HCT116 (cell line): ENCODE data around the gene BCAP31. TPM values are rescaled to one million over a fixed set of nuclear protein-coding genes. Genes with fewer than 3 reads are reported as not detected.

Experiments
- ATAC-seq: fragments of 200-7000 bp; cut with Tn5 transposase; 2 replicates; pipeline ENCODE4 v1.9.1; 2020; ENCODE audit warnings: mild to moderate bottlenecking, moderate library complexity
- BruUV-seq: library from RNA; stranded (reverse); fragments of 400-500 nt; replicated peaks from 2 replicates; lab custom pipeline; 2021; lab: Mats Ljungman, UMichigan
- CTCF ChIA-PET: fragments of 300-600 bp; sonication (Branson Sonifier 250); formaldehyde crosslinking; loops from one replicate; lab custom pipeline; 2021; ENCODE audit warnings: antibody characterized with exemption; lab: Charles Lee
- POLR2A ChIA-PET: fragments of 300-600, 350-600 bp; sonication (Branson Sonifier 250); formaldehyde crosslinking; loops from one replicate; lab custom pipeline; 2021; ENCODE audit warnings: antibody characterized with exemption; lab: Charles Lee
- RAD21 ChIA-PET, 2 experiments: fragments of 300-600 bp; sonication (Branson Sonifier 250); formaldehyde crosslinking; loops; one replicate each; lab custom pipeline; 2023; ENCODE audit warnings: low total read pairs in 2 of 2; ENCODE audit not compliant: uncharacterized antibody in 2 of 2, unreplicated experiment in 2 of 2, low non-redundant PET in 1 of 2; lab: Charles Lee
- DNase-seq: peaks from one replicate; pipeline ENCODE4 v3.0.0-alpha.2; 2010; ENCODE audit warnings: low read depth, low spot score
- H2AFZ ChIP-seq: fragments of 200-600 bp; shearing (Covaris generic), sonication (generic); 2 replicates; pipeline ENCODE4 v1.6.1; 2017; ENCODE audit warnings: low read depth, mixed run types, mixed read lengths, antibody characterized with exemption, low read length; ENCODE audit not compliant: poor library complexity, severe bottlenecking
- H3K27ac ChIP-seq: 2 replicates; pipeline ENCODE4 v1.5.1; 2012; ENCODE audit warnings: low read depth, low read length
- H3K27me3 ChIP-seq: fragments of 200-600 bp; sonication (generic); 2 replicates; pipeline ENCODE4 v1.6.1; 2016; ENCODE audit warnings: mixed run types, low read length, mixed read lengths; ENCODE audit not compliant: insufficient read depth
- H3K36me3 ChIP-seq, 2 experiments: fragments of 200-500 bp in 1 of 2; fragments of 200-600 bp in 1 of 2; sonication (Bioruptor generic) in 1 of 2; sonication (generic) in 1 of 2; 2 replicates each; pipeline versions ENCODE4 v1.5.1 to v1.6.1; 2014 to 2016; ENCODE audit warnings: low read length in 2 of 2, inconsistent platforms in 1 of 2, mixed read lengths in 1 of 2, mixed run types in 1 of 2; ENCODE audit not compliant: insufficient read depth in 2 of 2, control insufficient read depth in 1 of 2
- H3K4me1 ChIP-seq, 2 experiments: fragments of 200-600 bp in 1 of 2; sonication (generic) in 1 of 2; 2 replicates each; pipeline versions ENCODE4 v1.5.1 to v1.6.1; 2012 to 2017; ENCODE audit warnings: low read length in 2 of 2, inconsistent platforms in 1 of 2, mild to moderate bottlenecking in 1 of 2, mixed read lengths in 1 of 2, mixed run types in 1 of 2, moderate library complexity in 1 of 2; ENCODE audit not compliant: insufficient read depth in 2 of 2, control insufficient read depth in 1 of 2
- H3K4me2 ChIP-seq: fragments of 200-600 bp; sonication (generic); 2 replicates; pipeline ENCODE4 v1.6.1; 2017; ENCODE audit warnings: mixed run types, low read length, mixed read lengths
- H3K4me3 ChIP-seq, 2 experiments: fragments of 200-600 bp in 1 of 2; sonication (generic) in 1 of 2; replicated peaks in 1 of 2; 2 replicates each; pipeline ENCODE4 v1.5.1; 2011 to 2016; ENCODE audit warnings: low read length in 2 of 2, control low read depth in 1 of 2, low read depth in 1 of 2, mild to moderate bottlenecking in 1 of 2, mixed read lengths in 1 of 2, mixed run types in 1 of 2
- H3K79me2 ChIP-seq: fragments of 200-600 bp; sonication (generic); 2 replicates; pipeline ENCODE4 v1.6.1; 2017; ENCODE audit warnings: mild to moderate bottlenecking, mixed run types, low read length, moderate library complexity, mixed read lengths; ENCODE audit not compliant: insufficient read depth
- H3K9ac ChIP-seq: fragments of 200-600 bp; sonication (generic); 2 replicates; pipeline ENCODE4 v1.6.1; 2016; ENCODE audit warnings: low read length, mixed read lengths
- H3K9me2 ChIP-seq: fragments of 200-600 bp; sonication (generic), shearing (Covaris generic); 2 replicates; pipeline ENCODE4 v1.6.1; 2017; ENCODE audit warnings: mixed run types, mild to moderate bottlenecking, moderate library complexity; ENCODE audit not compliant: insufficient read depth
- H3K9me3 ChIP-seq, 2 experiments: fragments of 200-500 bp in 1 of 2; fragments of 200-600 bp in 1 of 2; sonication (Bioruptor generic) in 1 of 2; sonication (generic) in 1 of 2; 2 replicates each; pipeline ENCODE4 v1.6.1; 2014 to 2017; ENCODE audit warnings: low read length in 2 of 2, mixed read lengths in 2 of 2, inconsistent platforms in 1 of 2, low read depth in 1 of 2, mild to moderate bottlenecking in 1 of 2, mixed run types in 1 of 2, moderate library complexity in 1 of 2; ENCODE audit not compliant: control insufficient read depth in 1 of 2, insufficient read depth in 1 of 2
- H4K20me1 ChIP-seq: fragments of 200-600 bp; sonication (generic), shearing (Covaris generic); 2 replicates; pipeline ENCODE4 v1.6.1; 2017; ENCODE audit warnings: mixed run types, mild to moderate bottlenecking, moderate library complexity; ENCODE audit not compliant: insufficient read depth
- ATF3 ChIP-seq: IDR thresholded peaks from 2 replicates; pipeline ENCODE4 v1.6.1; 2012
- CBX3 ChIP-seq: IDR thresholded peaks from 2 replicates; pipeline ENCODE4 v1.6.1; 2012; ENCODE audit warnings: low read depth
- CEBPB ChIP-seq: IDR thresholded peaks from 2 replicates; pipeline ENCODE4 v1.6.1; 2012; ENCODE audit warnings: low read depth
- ELF1 ChIP-seq: IDR thresholded peaks from 2 replicates; pipeline ENCODE4 v1.6.1; 2012; ENCODE audit warnings: low read depth, borderline replicate concordance
- EZH2 ChIP-seq: fragments of 200-600 bp; sonication (generic); IDR thresholded peaks from 2 replicates; pipeline ENCODE4 v1.6.1; 2017; ENCODE audit warnings: antibody characterized with exemption, mixed run types
- FOSL1 ChIP-seq: IDR thresholded peaks from 2 replicates; pipeline ENCODE4 v1.6.1; 2012; ENCODE audit warnings: low read depth
- JUND ChIP-seq: IDR thresholded peaks from 2 replicates; pipeline ENCODE4 v1.6.1; 2012
- POLR2A ChIP-seq: IDR thresholded peaks from 2 replicates; pipeline ENCODE4 v1.7.0; 2011; ENCODE audit warnings: borderline replicate concordance; ENCODE audit not compliant: insufficient read depth, insufficient read length; ENCODE audit errors: extremely low read depth
- RAD21 ChIP-seq: IDR thresholded peaks from 2 replicates; pipeline ENCODE4 v1.6.1; 2012; ENCODE audit warnings: low read depth, mild to moderate bottlenecking
- REST ChIP-seq: IDR thresholded peaks from 2 replicates; pipeline ENCODE4 v1.6.1; 2012; ENCODE audit warnings: low read depth
- SIN3A ChIP-seq: IDR thresholded peaks from 2 replicates; pipeline ENCODE4 v1.6.1; 2012; ENCODE audit warnings: low read depth
- SRF ChIP-seq: IDR thresholded peaks from 2 replicates; pipeline ENCODE4 v1.6.1; 2012; ENCODE audit warnings: low read depth
- TCF7L2 ChIP-seq: IDR thresholded peaks from 2 replicates; pipeline ENCODE4 v1.7.0; 2011; ENCODE audit warnings: borderline replicate concordance, inconsistent platforms; ENCODE audit not compliant: insufficient read depth, insufficient read length; ENCODE audit errors: extremely low read depth
- YY1 ChIP-seq: IDR thresholded peaks from 2 replicates; pipeline ENCODE4 v1.6.1; 2011; ENCODE audit warnings: low read length, low read depth, moderate library complexity, mild to moderate bottlenecking; ENCODE audit not compliant: insufficient replicate concordance; ENCODE audit errors: extremely low read depth
- ZFX ChIP-seq: fragments of 450-650 bp; IDR thresholded peaks from 2 replicates; pipeline ENCODE4 v1.6.1; 2017
- ZNF274 ChIP-seq: fragments of 200-500 bp; sonication (Bioruptor generic); IDR thresholded peaks from 2 replicates; pipeline ENCODE4 v1.6.1; 2014; ENCODE audit warnings: mild to moderate bottlenecking, low read depth, low read length, inconsistent platforms
- intact Hi-C: fragments of 100-400 bp; cut with micrococcal nuclease; formaldehyde crosslinking; loops from 2 replicates; pipeline ENCODE4 v1.10.0; 2022
- total RNA-seq: library from RNA; stranded (reverse); gene quantifications from one replicate; pipeline ENCODE4 v1.2.1, GENCODE V29; 2021; ENCODE audit not compliant: unreplicated experiment
- TF ChIP-seq, protein P1 (sequence below): IDR thresholded peaks from 2 replicates; pipeline ENCODE4 v1.6.1; 2011; ENCODE audit warnings: mild to moderate bottlenecking, low read length, moderate library complexity; ENCODE audit not compliant: insufficient replicate concordance; ENCODE audit errors: extremely low read depth

BCAP31 gene
- total RNA-seq, 1 experiment from 2014 or later, result 185 TPM

DNA sequence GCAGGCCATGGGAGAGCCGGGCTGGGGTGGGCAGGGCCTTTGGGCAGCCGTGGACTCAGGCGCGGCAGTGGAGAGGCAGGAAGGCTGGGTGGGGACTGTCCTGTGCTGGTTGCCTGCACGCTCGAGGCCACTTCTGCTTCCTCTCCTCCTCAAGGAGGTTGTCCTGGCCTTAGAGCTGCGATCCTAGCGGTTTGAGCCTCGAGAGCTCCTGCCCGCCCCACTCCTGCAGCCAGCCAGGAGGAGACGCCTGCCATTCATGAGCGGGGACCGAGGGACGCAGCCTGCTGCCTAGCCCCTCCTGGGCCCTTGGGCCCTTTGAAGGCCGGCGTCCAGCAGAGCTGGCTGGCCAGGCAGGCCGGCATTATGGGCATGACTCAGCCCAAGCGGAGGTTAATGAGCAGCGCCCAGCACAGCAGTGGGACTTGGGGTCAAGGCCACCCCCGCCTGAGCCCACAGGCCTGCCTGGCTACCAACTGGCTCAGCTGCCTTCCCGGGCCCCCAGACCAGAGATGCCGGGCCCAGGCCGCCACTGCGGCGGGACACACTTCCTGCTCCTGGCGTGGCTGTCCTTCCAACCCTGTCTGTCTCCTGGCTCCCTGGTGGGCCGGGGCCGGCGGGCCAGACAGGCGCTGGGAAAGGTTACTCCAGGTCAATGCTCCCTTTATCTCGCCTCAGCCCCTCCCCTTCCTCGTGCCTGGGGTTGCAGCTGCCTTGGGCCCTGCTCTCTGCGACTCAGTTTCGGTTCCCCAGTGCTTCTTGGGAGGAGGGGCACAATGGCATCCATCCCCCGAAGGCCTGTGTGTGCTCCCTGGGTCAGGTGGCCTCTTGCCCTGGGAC is 2.3 kb upstream of the BCAP31 start:
- no peak overlapping the region for H2AFZ ChIP-seq
- H3K9me2 ChIP-seq, result no peaks in the 10 kb centered on the region
- no peak for DNase-seq
- H3K9me3 ChIP-seq, result no peaks in the 10 kb centered on the region
- H3K4me2 ChIP-seq, result peak overlapping the region; percentile 69
- ChIA-PET RAD21 (no interaction called here), CTCF (no interaction called here), POLR2A (no interaction called here)
- peak overlapping the region; percentile 11 to 28; a peak in 2 of 4 replicates for H3K4me3 ChIP-seq
- H3K36me3 ChIP-seq, result peaks cover 4 to 6% of the 10 kb centered on the region in 2 experiments; a peak in 2 of 4 replicates
- no peaks in the 10 kb centered on the region for H3K27me3 ChIP-seq
- no peaks in the 10 kb centered on the region for H4K20me1 ChIP-seq
- peak overlapping the region; percentile 51 for H3K9ac ChIP-seq
- peaks cover 25% of the 10 kb centered on the region for H3K79me2 ChIP-seq
- peak; percentile 12 for ATAC-seq
- H3K27ac ChIP-seq, result peak overlapping the region; percentile 85
- TF ChIP-seq JUND (no peak), RAD21 (no peak), ATF3 (no peak), YY1 (no peak), ZFX (no peak), CBX3 (no peak), POLR2A (no peak), FOSL1 (no peak), SRF (no peak), REST (no peak), SIN3A (no peak), CEBPB (no peak), ZNF274 (no peak), ELF1 (no peak), TCF7L2 (no peak), EZH2 (no peak)
- TF ChIP-seq, protein P1, sequence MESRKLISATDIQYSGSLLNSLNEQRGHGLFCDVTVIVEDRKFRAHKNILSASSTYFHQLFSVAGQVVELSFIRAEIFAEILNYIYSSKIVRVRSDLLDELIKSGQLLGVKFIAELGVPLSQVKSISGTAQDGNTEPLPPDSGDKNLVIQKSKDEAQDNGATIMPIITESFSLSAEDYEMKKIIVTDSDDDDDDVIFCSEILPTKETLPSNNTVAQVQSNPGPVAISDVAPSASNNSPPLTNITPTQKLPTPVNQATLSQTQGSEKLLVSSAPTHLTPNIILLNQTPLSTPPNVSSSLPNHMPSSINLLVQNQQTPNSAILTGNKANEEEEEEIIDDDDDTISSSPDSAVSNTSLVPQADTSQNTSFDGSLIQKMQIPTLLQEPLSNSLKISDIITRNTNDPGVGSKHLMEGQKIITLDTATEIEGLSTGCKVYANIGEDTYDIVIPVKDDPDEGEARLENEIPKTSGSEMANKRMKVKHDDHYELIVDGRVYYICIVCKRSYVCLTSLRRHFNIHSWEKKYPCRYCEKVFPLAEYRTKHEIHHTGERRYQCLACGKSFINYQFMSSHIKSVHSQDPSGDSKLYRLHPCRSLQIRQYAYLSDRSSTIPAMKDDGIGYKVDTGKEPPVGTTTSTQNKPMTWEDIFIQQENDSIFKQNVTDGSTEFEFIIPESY, result no peak
- peaks cover 39 to 45% of the 10 kb centered on the region in 2 experiments for H3K4me1 ChIP-seq
- BruUV-seq, result no TSS peak
- intact Hi-C loops, result no loop called here
